Hepatocyte (in vitro differentiated cells): ENCODE results near the gene FAM167B.

Experiments used
- EZH2 ChIP-seq: fragments of 200-600 bp; sonication (generic); IDR thresholded peaks from 2 replicates; pipeline ENCODE4 v1.6.1; 2016; ENCODE audit warnings: antibody characterized with exemption, mild to moderate bottlenecking, borderline replicate concordance
- EZH2phosphoT487 ChIP-seq: fragments of 200-600 bp; sonication (generic); IDR thresholded peaks from one replicate; pipeline ENCODE4 v1.6.1; 2018; ENCODE audit warnings: antibody characterized with exemption, mild to moderate bottlenecking, low read depth, moderate library complexity; ENCODE audit not compliant: unreplicated experiment, severe bottlenecking
- TF ChIP-seq, protein P1 (sequence below): fragments of 200-600 bp; sonication (generic); IDR thresholded peaks from 2 replicates; pipeline ENCODE4 v1.5.1; 2016; ENCODE audit warnings: antibody characterized with exemption, mild to moderate bottlenecking; ENCODE audit not compliant: poor library complexity

DNA sequence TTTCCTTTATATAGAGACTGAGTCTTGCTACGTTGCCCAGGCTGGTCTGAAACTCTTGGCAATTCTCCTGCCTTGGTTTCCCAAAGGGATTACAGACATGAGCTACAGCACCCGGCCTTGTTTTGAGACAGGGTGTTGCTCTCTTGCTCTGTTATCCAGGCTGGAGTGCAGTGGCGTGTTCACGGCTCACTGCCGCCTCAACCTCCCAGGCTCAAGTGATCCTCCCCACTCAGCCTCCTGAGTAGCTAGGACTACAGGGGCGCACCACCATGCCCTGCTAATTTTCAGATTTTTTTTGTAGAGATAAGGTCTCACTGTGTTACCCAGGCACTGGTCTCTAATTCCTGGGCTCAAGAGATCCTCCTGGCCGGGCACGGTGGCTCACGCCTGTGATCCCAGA is 18.8 kb downstream of the FAM167B start:
- TF ChIP-seq EZH2phosphoT487: no peak
- TF ChIP-seq, protein P1, sequence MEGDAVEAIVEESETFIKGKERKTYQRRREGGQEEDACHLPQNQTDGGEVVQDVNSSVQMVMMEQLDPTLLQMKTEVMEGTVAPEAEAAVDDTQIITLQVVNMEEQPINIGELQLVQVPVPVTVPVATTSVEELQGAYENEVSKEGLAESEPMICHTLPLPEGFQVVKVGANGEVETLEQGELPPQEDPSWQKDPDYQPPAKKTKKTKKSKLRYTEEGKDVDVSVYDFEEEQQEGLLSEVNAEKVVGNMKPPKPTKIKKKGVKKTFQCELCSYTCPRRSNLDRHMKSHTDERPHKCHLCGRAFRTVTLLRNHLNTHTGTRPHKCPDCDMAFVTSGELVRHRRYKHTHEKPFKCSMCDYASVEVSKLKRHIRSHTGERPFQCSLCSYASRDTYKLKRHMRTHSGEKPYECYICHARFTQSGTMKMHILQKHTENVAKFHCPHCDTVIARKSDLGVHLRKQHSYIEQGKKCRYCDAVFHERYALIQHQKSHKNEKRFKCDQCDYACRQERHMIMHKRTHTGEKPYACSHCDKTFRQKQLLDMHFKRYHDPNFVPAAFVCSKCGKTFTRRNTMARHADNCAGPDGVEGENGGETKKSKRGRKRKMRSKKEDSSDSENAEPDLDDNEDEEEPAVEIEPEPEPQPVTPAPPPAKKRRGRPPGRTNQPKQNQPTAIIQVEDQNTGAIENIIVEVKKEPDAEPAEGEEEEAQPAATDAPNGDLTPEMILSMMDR: no peak
- no peak for TF ChIP-seq EZH2
